HG03196 (cell line): Measurements from ENCODE around the gene ZNF710.

Experiments used
- ATAC-seq: cut with Tn5 transposase; IDR thresholded peaks from one replicate; pipeline ENCODE4 v1.9.1; 2021; ENCODE audit not compliant: unreplicated experiment

Gene ZNF710

DNA sequence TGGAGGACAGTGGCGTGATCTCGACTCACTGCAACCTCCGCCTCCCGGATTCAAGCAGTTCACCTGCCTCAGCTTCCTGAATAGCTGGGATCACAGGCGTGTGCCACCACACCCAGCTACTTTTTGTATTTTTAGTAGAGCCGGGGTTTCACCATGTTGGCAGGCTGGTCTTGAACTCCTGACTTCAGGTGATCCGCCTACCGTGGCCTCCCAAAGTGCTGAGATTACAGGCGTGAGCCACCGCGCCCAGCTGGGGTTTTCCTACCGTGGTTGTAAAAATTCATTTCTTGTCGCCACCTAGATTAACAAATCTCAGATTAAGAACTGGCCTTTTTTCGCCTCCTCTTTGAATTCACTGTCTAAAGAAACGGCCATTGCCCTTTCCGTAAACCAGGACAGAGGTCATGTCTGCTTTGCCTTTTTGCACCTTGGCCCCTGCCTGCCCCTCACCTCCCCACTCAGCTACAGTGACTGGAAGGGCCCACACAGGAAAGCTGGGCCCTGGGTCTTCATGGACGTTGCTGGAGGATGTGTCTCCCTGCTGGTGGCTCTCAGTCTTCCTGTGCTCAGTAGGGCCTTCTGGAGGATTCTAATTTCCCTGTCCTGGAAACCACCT lies 17.2 kb downstream of the ZNF710 start:
- ATAC-seq, result no peak

GRCh38 chr15:90019611-90020010 lies 18.5 kb downstream of the ZNF710 start:
- ATAC-seq, result no peak

DNA sequence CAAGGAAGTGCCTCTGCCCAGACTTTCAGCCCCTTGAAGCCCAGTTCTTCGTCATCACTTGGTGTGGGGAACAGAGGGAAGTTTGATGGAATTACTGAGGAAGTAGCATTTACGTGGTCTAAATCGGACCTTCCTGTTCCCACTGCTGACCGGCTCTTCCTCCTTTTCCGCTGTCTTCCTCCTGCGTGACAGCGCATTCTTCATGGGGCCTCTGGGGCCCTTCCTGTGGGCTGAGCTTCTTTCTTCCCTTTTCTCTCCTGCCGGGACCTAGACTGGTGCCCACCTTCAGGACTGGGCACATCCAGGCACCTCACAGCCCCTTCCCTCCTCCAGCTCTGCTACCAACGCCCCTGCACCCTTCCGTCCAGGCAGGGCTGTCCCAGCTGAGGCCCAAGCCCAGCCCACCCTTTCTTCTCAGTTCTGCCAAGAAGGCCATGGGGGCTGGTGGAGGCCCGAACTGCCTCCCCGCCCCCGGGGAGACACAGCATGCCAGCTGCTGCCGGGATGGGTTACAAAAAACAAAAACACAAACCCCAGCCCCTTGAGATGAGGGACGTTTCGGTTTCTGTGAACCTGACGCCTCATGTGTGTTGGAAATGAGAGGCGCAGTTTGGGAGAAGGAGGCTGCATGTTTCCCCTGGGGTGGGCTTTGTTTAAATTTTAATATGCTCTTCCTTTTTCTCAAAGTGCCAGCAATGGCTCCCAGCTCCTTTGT lies 19.1 kb downstream of the ZNF710 start:
- ATAC-seq, result no peak

GRCh38 chr15:90020936-90021507 lies 19.9 kb downstream of the ZNF710 start:
- no peak for ATAC-seq

DNA sequence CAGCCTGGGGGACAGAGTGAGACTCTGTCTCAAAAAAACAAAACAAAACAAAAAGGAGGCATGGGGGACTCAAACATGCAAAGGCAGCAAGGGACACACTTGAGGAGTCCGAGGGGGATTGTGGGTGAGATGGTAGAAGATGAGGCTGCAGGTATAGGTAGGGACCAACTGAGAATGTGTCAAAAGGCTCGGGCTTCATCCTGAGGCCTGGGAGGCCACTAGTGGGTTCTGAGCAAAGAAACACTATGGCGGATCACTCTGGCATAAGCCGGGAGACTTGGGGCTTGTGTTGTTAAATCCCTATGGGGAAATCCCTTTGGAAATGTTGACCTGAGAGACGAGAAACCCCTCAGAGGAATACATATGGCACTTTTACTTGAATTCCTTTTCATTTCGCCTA lies 21.2 kb downstream of the ZNF710 start:
- no peak for ATAC-seq

- ATAC-seq, result no peak
Measured at GRCh38 chr15:90022905-90023700, 22.0 kb downstream of the ZNF710 start.

- no peak for ATAC-seq
Measured at GRCh38 chr15:90024406-90024805, 23.3 kb downstream of the ZNF710 start.

- no peak for ATAC-seq
Measured at GRCh38 chr15:90025489-90026033, 24.4 kb downstream of the ZNF710 start.

- ATAC-seq, result no peak
Measured at GRCh38 chr15:90028376-90028944, 27.3 kb downstream of the ZNF710 start.

DNA sequence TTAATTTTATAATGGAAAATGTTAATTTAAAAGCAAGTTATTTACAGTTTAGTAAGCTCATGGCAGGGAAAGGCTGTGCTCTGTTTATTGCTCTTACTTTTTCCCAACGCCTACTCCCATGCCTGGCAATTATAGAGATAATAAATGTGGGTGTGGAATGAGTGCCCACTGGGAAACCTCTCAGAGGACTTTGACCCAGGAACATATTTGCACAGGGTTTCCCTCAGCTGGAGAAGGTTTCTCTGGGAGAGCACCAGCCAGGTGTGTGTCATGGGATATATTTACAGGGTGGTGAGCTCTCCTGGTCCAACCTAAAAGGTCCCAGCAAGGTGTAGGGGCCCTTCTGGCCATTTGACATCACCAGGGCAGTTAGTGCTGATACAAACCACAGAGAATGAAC lies 27.9 kb downstream of the ZNF710 start:
- no peak for ATAC-seq

DNA sequence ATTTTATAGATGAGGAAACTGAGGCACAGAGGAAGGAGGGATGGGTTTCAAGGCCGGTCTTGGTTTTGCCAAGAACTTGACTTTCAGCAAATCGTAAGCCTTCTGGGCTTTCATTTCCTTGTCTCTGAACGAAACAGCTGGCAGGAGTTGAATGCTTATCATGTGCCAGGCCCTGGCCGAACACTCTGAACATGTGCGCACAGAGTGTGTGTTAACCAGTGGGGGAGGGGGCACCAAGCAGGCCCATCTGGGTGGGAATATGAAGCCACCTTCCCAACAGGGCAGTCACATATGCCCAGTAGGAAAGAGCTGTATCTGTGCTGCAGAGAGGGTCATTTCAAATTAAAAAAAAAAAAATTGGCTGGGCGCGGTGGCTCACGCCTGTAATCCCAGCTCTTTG lies 29.3 kb downstream of the ZNF710 start:
- no peak for ATAC-seq

DNA sequence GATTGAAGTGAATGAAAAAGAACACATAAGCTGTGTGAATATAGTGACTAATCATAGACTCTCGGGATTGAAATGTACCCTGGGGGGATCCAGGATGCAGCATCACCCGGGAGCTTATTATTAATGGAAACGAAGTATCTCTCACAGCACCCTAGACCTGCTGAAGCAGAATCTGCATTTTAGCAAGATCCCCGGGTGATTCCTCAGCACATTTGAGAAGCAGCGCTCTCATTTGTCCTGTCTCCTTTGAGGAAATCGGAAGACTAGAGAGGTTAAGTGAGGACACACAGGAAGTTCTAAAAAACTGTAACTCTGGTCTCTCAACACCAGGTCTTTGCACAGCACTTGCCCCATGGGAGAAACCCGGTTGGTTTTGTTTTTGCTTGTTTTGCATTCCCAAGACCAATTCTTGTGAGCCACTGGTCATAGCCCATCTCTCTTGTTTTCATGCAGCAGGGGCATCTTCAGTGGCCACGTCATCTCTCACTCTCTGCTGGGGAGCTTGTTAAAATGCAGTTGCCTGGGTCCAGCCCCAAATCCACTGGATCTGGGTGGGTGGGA lies 30.2 kb downstream of the ZNF710 start:
- peak; percentile 92 for ATAC-seq

DNA sequence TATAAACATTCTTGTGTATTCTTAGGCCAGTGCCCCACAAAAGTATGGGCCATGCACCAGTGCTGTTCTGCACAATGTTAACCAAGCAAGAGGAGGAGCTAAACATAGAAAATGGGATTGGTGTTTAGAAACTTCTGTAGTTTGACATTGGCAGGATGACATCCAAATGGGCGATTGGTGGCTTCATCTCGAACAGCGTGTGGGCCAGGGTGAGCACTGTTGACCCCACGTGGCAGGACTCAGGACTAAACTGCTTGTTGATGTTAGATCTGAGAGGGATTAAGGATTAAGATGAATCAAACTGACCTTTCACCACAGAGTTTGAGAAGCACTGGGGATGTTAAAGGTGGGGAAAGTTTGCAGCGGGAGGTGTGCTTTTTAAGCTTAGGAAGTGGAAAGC lies 31.9 kb downstream of the ZNF710 start:
- ATAC-seq, result no peak

DNA sequence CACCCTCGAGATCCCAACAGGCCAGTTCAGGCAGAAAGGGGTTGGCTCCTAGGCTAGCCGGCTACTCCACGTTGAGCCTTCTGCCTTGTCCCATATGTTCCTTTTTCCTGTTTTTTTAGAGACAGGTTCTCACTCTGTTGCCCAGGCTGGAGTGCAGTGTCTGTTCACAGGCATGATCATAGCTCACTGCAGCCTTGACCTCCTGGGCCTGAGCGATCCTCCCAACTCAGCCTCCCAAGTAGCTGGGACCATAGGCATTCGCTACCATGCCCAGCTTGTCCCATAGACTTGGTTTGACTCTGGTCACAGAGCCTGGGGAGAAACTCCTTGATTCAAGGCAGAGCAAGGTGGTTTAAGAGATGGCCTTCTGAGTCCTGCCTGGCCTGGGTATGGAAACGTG lies 32.3 kb downstream of the ZNF710 start:
- no peak for ATAC-seq

DNA sequence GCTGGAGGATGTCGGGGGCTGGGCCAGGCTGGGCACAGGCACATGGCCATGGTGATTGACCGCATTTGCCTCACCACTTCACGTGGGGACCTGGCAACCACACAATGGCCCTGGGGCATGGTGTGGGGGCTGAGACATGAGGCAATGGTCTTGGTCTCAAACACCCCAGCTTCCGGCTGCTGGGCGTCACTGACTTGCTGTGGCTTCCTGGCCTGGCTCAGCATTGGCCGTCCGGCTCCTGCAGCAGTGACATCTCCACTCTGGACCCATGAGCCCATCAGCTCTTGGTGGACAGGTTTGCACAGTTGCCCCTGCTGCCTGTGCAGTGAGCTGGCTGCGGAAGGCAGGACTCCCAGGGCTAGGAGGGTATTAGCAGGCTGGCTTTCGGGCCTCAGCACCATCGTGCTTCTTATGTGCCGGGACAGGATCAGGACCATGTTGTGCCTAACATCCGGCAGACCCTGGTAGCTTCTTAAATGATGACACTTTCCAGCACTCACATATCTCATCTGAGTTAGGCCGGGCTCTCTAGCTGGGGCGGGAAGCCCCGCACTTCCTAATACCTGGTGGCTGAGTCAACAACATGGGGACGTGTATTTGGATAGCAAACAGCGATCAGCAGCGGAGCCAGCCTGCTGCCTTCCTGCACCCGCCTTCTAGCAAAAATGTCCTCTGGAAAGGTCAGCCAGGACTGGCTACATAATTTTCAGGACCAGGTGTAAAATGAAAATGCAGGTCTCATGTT lies 34.1 kb downstream of the ZNF710 start:
- ATAC-seq, result no peak

DNA sequence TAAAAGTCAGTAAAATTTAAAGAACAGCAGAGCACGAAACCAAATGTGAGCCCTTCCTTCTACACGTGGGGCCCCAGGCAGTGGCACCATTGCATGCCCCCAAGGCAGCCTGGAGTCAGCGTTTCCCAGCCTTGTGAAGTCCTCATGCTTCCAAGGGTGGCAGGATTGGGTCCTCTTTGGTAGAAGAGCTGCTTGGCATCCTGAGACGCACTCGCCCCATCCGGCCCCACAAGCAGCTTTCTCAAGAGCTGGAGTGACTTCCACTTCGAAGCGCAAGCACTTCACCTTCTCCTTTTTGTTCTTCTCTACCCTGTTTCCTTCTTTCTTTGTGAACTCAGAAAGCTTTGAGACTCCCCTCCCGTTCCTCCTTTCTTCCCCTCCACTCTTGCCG lies 34.7 kb downstream of the ZNF710 start:
- ATAC-seq, result no peak

DNA sequence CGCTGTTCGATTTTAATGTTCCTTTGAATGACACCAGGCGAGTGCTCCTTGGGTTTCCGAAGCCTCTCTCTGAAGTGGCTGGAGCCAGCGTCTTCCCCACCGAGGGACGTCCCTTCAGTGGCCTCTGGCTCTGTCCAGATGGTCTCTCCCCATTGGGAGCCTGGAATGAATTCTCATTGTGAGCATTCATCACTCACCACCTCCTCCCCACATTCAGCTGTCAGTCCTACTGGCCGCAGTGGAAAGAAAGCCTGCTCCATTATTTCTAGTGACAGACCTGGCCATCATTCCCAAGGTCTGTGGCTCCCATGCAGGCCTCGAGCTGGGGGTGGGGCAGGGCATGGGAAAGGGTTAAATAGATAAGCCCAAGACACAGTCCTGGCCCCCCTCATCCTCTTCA lies 35.2 kb downstream of the ZNF710 start:
- no peak for ATAC-seq

DNA sequence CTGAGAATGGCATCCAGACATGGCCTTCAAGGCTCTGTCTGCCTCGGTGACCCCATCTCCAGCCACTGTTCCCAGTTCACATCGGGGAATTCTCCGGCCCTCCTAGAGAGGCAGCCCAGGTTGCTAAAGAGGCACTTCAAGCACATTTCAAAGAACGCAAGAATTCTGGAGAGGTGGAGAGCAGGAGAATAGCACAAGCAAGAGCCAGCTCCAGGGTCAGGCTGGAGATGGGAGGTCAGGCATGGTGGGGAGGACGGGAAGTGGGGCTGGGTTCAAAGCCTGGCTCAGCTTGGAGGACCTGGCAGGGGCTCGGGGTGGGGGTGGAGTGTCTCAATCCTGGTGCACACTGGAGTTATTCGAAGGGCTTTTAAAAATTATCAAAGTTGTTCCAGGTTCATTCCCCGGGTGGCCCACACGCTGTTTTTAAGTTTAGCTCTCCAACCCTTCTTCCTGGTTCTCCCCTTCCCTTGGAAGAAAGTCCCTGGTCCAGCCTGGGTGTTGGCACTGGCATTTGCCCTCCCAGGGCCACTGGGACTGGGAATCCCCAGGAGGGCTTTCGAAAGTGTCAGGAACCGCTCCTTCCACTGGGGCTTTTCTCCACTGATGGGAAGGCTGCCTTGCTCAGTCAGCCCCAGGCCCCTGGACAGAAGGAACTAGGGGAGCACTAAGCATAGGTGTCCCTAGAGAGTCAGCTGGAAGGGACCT lies 35.8 kb downstream of the ZNF710 start:
- ATAC-seq, result no peak

GRCh38 chr15:90037511-90037860 lies 36.4 kb downstream of the ZNF710 start:
- no peak for ATAC-seq
